PC-3 (cell line): ENCODE data around the gene CHD6. TPM values are rescaled to one million over a fixed set of nuclear protein-coding genes. Genes with fewer than 3 reads are reported as not detected.

ENCODE experiments used
- ATAC-seq: fragments of 200-7000 bp; cut with Tn5 transposase; 2 replicates; pipeline ENCODE4 v1.9.1; 2020; ENCODE audit warnings: mild to moderate bottlenecking, moderate library complexity
- BruUV-seq: library from RNA; stranded (reverse); fragments of 400-500 nt; replicated peaks from 2 replicates; lab custom pipeline; 2021; lab: Mats Ljungman, UMichigan
- CTCF ChIA-PET: fragments of 300-600 bp; sonication (Branson Sonifier 250); formaldehyde crosslinking; loops from one replicate; lab custom pipeline; 2022; ENCODE audit warnings: antibody characterized with exemption; lab: Charles Lee
- POLR2A ChIA-PET: fragments of 300-600 bp; sonication (Branson Sonifier 250); formaldehyde crosslinking; loops from one replicate; lab custom pipeline; 2022; ENCODE audit warnings: antibody characterized with exemption; ENCODE audit not compliant: unreplicated experiment; lab: Charles Lee
- DNase-seq: peaks from one replicate; pipeline ENCODE4 v3.0.0-alpha.2; 2015
- H2AFZ ChIP-seq: fragments of 300-600 bp; sonication (generic); 2 replicates; pipeline ENCODE4 v1.6.0; 2016; ENCODE audit warnings: antibody characterized with exemption, low read length
- H3F3A ChIP-seq: fragments of 300-600 bp; sonication (generic); one replicate; pipeline ENCODE4 v1.6.0; 2017; ENCODE audit warnings: antibody characterized with exemption, low read length, control low read depth, mild to moderate bottlenecking; ENCODE audit not compliant: unreplicated experiment
- H3K27ac ChIP-seq: fragments of 300-600 bp; sonication (generic); 2 replicates; pipeline ENCODE4 v1.5.1; 2016; ENCODE audit warnings: mild to moderate bottlenecking, low read length
- H3K27me3 ChIP-seq: fragments of 300-600 bp; sonication (generic); 2 replicates; pipeline ENCODE4 v1.6.1; 2016; ENCODE audit warnings: low read length, mixed read lengths
- H3K36me3 ChIP-seq: fragments of 300-600 bp; sonication (generic); 2 replicates; pipeline ENCODE4 v1.6.1; 2016; ENCODE audit warnings: low read depth, mixed run types, low read length, mixed read lengths
- H3K4me1 ChIP-seq: fragments of 300-600 bp; sonication (generic); 2 replicates; pipeline ENCODE4 v1.5.1; 2016; ENCODE audit warnings: low read length; ENCODE audit not compliant: insufficient read depth
- H3K4me2 ChIP-seq: fragments of 300-600 bp; sonication (generic); 2 replicates; pipeline ENCODE4 v1.6.0; 2016; ENCODE audit warnings: low read length
- H3K4me3 ChIP-seq: fragments of 300-600 bp; sonication (generic); 2 replicates; pipeline ENCODE4 v1.5.1; 2016; ENCODE audit warnings: mild to moderate bottlenecking, low read length, mixed read lengths
- H3K79me2 ChIP-seq: fragments of 300-600 bp; sonication (generic); 2 replicates; pipeline ENCODE4 v1.6.1; 2017; ENCODE audit warnings: low read length, mixed read lengths
- H3K9ac ChIP-seq: fragments of 300-600 bp; sonication (generic); 2 replicates; pipeline ENCODE4 v1.6.0; 2016; ENCODE audit warnings: mild to moderate bottlenecking, low read length
- H3K9me2 ChIP-seq: fragments of 300-600 bp; sonication (generic); replicated peaks from 2 replicates; pipeline ENCODE4 v1.6.1; 2016; ENCODE audit warnings: mixed run types, low read length, mixed read lengths
- H3K9me3 ChIP-seq: fragments of 300-600 bp; sonication (generic); 2 replicates; pipeline ENCODE4 v1.6.1; 2016; ENCODE audit warnings: low read length, mixed read lengths
- H4K20me1 ChIP-seq: fragments of 300-600 bp; sonication (generic); 2 replicates; pipeline ENCODE4 v1.6.1; 2016; ENCODE audit warnings: low read length, mixed read lengths
- CTCF ChIP-seq: fragments of 300-600 bp; sonication (generic); conservative IDR thresholded peaks from 2 replicates; pipeline ENCODE4 v1.5.1; 2017; ENCODE audit warnings: antibody characterized with exemption, low read depth, mild to moderate bottlenecking, low read length
- EZH2 ChIP-seq: fragments of 300-600 bp; sonication (generic); IDR thresholded peaks from one replicate; pipeline ENCODE4 v1.6.1; 2017; ENCODE audit warnings: antibody characterized with exemption, mild to moderate bottlenecking, low read length; ENCODE audit not compliant: unreplicated experiment
- EZH2phosphoT487 ChIP-seq: fragments of 300-600 bp; sonication (generic); IDR thresholded peaks from 2 replicates; pipeline ENCODE4 v1.6.1; 2018; ENCODE audit warnings: mild to moderate bottlenecking, antibody characterized with exemption, low read length, borderline replicate concordance
- intact Hi-C: fragments of 100-400 bp; cut with micrococcal nuclease; formaldehyde crosslinking; loops from 2 replicates; pipeline ENCODE4 v1.9.0; 2023
- total RNA-seq: library from RNA; depleted of rRNA; stranded (reverse); fragments of >200 nt; gene quantifications from 2 replicates; pipeline ENCODE4 v1.2.3, GENCODE V29; 2014

The CHD6 gene
- total RNA-seq, 1 experiment from 2014 or later, result 19.5 TPM

GRCh38 chr20:41632896-41633295, 14.7 kb upstream of the CHD6 start:
- H3K79me2 ChIP-seq, result no peaks in the 10 kb centered on the region
- no peak overlapping the region for H3K4me3 ChIP-seq
- no peak for ATAC-seq
- H3K4me1 ChIP-seq, result no peaks in the 10 kb centered on the region
- H4K20me1 ChIP-seq, result no peaks in the 10 kb centered on the region
- TF ChIP-seq EZH2phosphoT487 (no peak), EZH2 (no peak), CTCF (no peak)
- H3K4me2 ChIP-seq, result no peak overlapping the region
- no TSS peak for BruUV-seq
- H3K27ac ChIP-seq, result no peak overlapping the region
- CTCF ChIA-PET, result no interaction called here
- H3K27me3 ChIP-seq, result peaks cover 29% of the 10 kb centered on the region
- no peaks in the 10 kb centered on the region for H3F3A ChIP-seq
- intact Hi-C loops, result no loop called here
- H3K9ac ChIP-seq, result no peak overlapping the region
- H3K9me3 ChIP-seq, result no peaks in the 10 kb centered on the region
- POLR2A ChIA-PET, result no interaction called here
- H2AFZ ChIP-seq, result no peak overlapping the region
- no peak for DNase-seq
- no peaks in the 10 kb centered on the region for H3K9me2 ChIP-seq
- no peaks in the 10 kb centered on the region for H3K36me3 ChIP-seq

- ChIA-PET POLR2A (no interaction called here), CTCF (no interaction called here)
- no peak overlapping the region for H3K4me2 ChIP-seq
- H3K9me2 ChIP-seq, result no peaks in the 10 kb centered on the region
- TF ChIP-seq EZH2 (no peak), EZH2phosphoT487 (no peak), CTCF (no peak)
- no TSS peak for BruUV-seq
- H3K36me3 ChIP-seq, result no peaks in the 10 kb centered on the region
- ATAC-seq (no peak), DNase-seq (no peak)
- no peak overlapping the region for H2AFZ ChIP-seq
- no peaks in the 10 kb centered on the region for H3F3A ChIP-seq
- no peaks in the 10 kb centered on the region for H4K20me1 ChIP-seq
- no peak overlapping the region for H3K27ac ChIP-seq
- H3K27me3 ChIP-seq, result peaks cover 22% of the 10 kb centered on the region
- H3K9ac ChIP-seq, result no peak overlapping the region
- H3K9me3 ChIP-seq, result no peaks in the 10 kb centered on the region
- H3K79me2 ChIP-seq, result no peaks in the 10 kb centered on the region
- no peaks in the 10 kb centered on the region for H3K4me1 ChIP-seq
- no peak overlapping the region for H3K4me3 ChIP-seq
- intact Hi-C loops, result no loop called here
Measured at GRCh38 chr20:41631826-41632225, 13.6 kb upstream of the CHD6 start.

- Histone ChIP-seq H3F3A (no peaks in the 10 kb centered on the region), H3K27ac (no peak overlapping the region), H2AFZ (no peak overlapping the region), H3K79me2 (no peaks in the 10 kb centered on the region), H3K27me3 (peaks cover 15% of the 10 kb centered on the region), H3K9me2 (no peaks in the 10 kb centered on the region), H3K4me2 (no peak overlapping the region), H3K9me3 (no peaks in the 10 kb centered on the region), H3K4me1 (no peaks in the 10 kb centered on the region), H3K36me3 (no peaks in the 10 kb centered on the region), H4K20me1 (no peaks in the 10 kb centered on the region), H3K9ac (no peak overlapping the region), H3K4me3 (no peak overlapping the region)
- ChIA-PET POLR2A (no interaction called here), CTCF (no interaction called here)
- ATAC-seq (no peak), DNase-seq (no peak)
- intact Hi-C loops, result no loop called here
- TF ChIP-seq CTCF (no peak), EZH2 (no peak), EZH2phosphoT487 (no peak)
- BruUV-seq, result no TSS peak
Measured at GRCh38 chr20:41630846-41631245, 12.7 kb upstream of the CHD6 start.
